ENCODE results near the gene DHRS4L2. TPM values are rescaled to one million over a fixed set of nuclear protein-coding genes. Genes with fewer than 3 reads are reported as not detected.

DHRS4L2 gene
- total and polyA plus RNA-seq, 2 donors (not counting 3 experiments of a cell fraction or from before 2014, with no cell fraction given), result 18.2 to 18.5 TPM

DNA sequence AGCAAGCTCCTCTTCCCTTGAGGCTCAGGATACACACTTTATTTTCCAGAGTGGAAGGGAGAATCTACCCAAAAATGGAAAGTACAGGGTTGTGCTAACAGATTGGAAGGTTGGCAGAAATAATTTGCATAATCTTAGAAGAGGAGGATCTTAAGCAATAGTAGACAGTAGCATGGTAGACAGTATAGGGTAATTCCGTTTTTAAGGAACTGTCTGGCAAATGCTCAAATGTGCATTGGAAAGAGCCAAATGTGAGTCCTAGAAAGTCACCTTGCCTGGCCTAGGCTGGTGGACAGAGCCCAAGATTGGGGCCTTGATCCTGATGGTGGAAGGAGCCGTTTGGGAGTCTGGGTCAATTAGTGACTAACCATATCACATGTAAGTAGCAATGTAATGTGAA lies 50.0 kb downstream of the DHRS4L2 start:
- Histone ChIP-seq H3K9ac (replicated peaks; ENCODE audit: extremely low read depth, insufficient read depth, low read length) (no peak overlapping the region), H3K9me1 (replicated peaks; ENCODE audit: control insufficient read depth, extremely low read depth, insufficient read depth, low read length) (no peaks in the 10 kb centered on the region), H3K9me3 (replicated peaks; ENCODE audit: control insufficient read depth, insufficient read depth, low read length) (no peaks in the 10 kb centered on the region), H3K4me3 (replicated peaks in 1 of 3; ENCODE audit: insufficient read depth in 1 of 3, low read depth in 1 of 3, low read length in 3 of 3) (no peak overlapping the region), H3K4me1 (ENCODE audit: control insufficient read depth, extremely low read depth, insufficient read depth, low read length) (no peaks in the 10 kb centered on the region), H3K4me2 (ENCODE audit: insufficient read depth, low read length) (no peak overlapping the region), H3K36me3 (ENCODE audit: control insufficient read depth in 2 of 2, extremely low read depth in 1 of 2, insufficient read depth in 2 of 2, low read length in 2 of 2) (no peaks in the 10 kb centered on the region), H4K20me1 (replicated peaks; ENCODE audit: control insufficient read depth, extremely low read depth, insufficient read depth, low read length) (no peaks in the 10 kb centered on the region), H3K27me3 (ENCODE audit: control insufficient read depth in 2 of 2, insufficient read depth in 2 of 2, low read length in 2 of 2) (no peaks in the 10 kb centered on the region), H3K79me2 (ENCODE audit: control insufficient read depth, insufficient read depth, low read length) (no peaks in the 10 kb centered on the region), H2AFZ (ENCODE audit: low read depth, low read length) (no peak overlapping the region), H3K27ac (ENCODE audit: insufficient read depth, low read depth, low read length) (no peak overlapping the region)
- FAIRE-seq (no peak), DNase-seq (ENCODE audit: low read depth, low spot score) (no peak)
- intact Hi-C loops (cut with micrococcal nuclease) (loop anchor here (5.0 kb wide), 1 partner anchor 66 kb away; no protein-coding TSS in a partner anchor), dilution Hi-C loops (cut with MboI; ENCODE audit: extremely low pct_ligation_motif_present, low sequenced_read_pairs) (no loop called here)
- TF ChIP-seq GATA2 (IDR thresholded peaks at IDR 0.05; ENCODE audit: insufficient read depth, insufficient read length, low read depth, low read length) (no peak), EZH2 (IDR thresholded peaks at IDR 0.05; ENCODE audit: borderline replicate concordance, low read depth, low read length, severe bottlenecking) (no peak), POLR2AphosphoS5 (IDR thresholded peaks at IDR 0.05; ENCODE audit: insufficient read depth, low read depth, low read length) (no peak), MYC (IDR thresholded peaks at IDR 0.05; ENCODE audit: low read depth, low read length) (no peak), FOS (IDR thresholded peaks at IDR 0.05; ENCODE audit: borderline replicate concordance, insufficient read depth, low read length) (no peak), JUN (IDR thresholded peaks at IDR 0.05; ENCODE audit: borderline replicate concordance, insufficient read depth, insufficient read length, low read depth) (no peak), POLR2A (IDR thresholded peaks at IDR 0.05; ENCODE audit: low read depth, low read length) (no peak)
- TF ChIP-seq, protein P1, sequence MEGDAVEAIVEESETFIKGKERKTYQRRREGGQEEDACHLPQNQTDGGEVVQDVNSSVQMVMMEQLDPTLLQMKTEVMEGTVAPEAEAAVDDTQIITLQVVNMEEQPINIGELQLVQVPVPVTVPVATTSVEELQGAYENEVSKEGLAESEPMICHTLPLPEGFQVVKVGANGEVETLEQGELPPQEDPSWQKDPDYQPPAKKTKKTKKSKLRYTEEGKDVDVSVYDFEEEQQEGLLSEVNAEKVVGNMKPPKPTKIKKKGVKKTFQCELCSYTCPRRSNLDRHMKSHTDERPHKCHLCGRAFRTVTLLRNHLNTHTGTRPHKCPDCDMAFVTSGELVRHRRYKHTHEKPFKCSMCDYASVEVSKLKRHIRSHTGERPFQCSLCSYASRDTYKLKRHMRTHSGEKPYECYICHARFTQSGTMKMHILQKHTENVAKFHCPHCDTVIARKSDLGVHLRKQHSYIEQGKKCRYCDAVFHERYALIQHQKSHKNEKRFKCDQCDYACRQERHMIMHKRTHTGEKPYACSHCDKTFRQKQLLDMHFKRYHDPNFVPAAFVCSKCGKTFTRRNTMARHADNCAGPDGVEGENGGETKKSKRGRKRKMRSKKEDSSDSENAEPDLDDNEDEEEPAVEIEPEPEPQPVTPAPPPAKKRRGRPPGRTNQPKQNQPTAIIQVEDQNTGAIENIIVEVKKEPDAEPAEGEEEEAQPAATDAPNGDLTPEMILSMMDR (IDR thresholded peaks at IDR 0.05; ENCODE audit: extremely low read depth in 1 of 2, insufficient read depth in 1 of 2, low read depth in 1 of 2, low read length in 2 of 2), result no peak
- TF ChIP-seq, protein P2, sequence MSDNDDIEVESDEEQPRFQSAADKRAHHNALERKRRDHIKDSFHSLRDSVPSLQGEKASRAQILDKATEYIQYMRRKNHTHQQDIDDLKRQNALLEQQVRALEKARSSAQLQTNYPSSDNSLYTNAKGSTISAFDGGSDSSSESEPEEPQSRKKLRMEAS (IDR thresholded peaks at IDR 0.05; ENCODE audit: insufficient read depth, insufficient read length), result no peak
- no TSS peak for BruUV-seq (replicated peaks)
- POLR2A ChIA-PET, result no interaction called here
- CTCF ChIA-PET, result interaction anchor here (0.9 to 1.3 kb wide), 3 partner anchors 14 to 51 kb away, joined by 3 to 4 read pairs (median 3); no protein-coding TSS in a partner anchor
